Right lobe of liver (tissue), 6 donors: ENCODE measurements around the gene MCM7. TPM values are rescaled to one million over a fixed set of nuclear protein-coding genes. Genes with fewer than 3 reads are reported as not detected.
A peak's percentile ranks its signal among the peaks of the same experiment; 100 is the strongest.

Experiments
- ATAC-seq, 4 donors: fragments of 200-7000 bp; cut with Tn5 transposase; one replicate each; pipeline ENCODE4 v1.9.1; 2020; ENCODE audit warnings: mild to moderate bottlenecking in 4 of 4, moderate library complexity in 4 of 4
- DNase-seq, 3 donors: peaks; one replicate each; pipeline ENCODE4 v3.0.0-alpha.2; 2020
- H3K27ac ChIP-seq, 3 donors: fragments of 200-600 bp; one replicate each; pipeline ENCODE4 v1.8.0; 2022
- H3K27me3 ChIP-seq, 2 donors: fragments of 200-600 bp; one replicate each; pipeline ENCODE4 v1.8.0; 2022
- H3K36me3 ChIP-seq, 4 donors: fragments of 200-600 bp; sonication (generic) in 1 of 4; one replicate each; pipeline versions ENCODE4 v1.5.1 to v1.8.0; 2017 to 2022; ENCODE audit warnings: control low read depth in 1 of 4
- H3K4me1 ChIP-seq, 4 donors: fragments of 200-600 bp; sonication (generic) in 1 of 4; one replicate each; pipeline versions ENCODE4 v1.5.1 to v1.8.0; 2017 to 2022; ENCODE audit warnings: control low read depth in 1 of 4
- H3K4me3 ChIP-seq, 3 donors: fragments of 200-600 bp; one replicate each; pipeline ENCODE4 v1.8.0; 2022
- H3K9me3 ChIP-seq, 4 donors: fragments of 200-600 bp; sonication (generic) in 1 of 4; one replicate each; pipeline versions ENCODE4 v1.5.1 to v1.8.0; 2017 to 2022; ENCODE audit warnings: control low read depth in 1 of 4
- POLR2A ChIP-seq: fragments of 450-650 bp; IDR thresholded peaks from one replicate; pipeline ENCODE4 v1.6.1; 2017; ENCODE audit warnings: antibody characterized with exemption, mild to moderate bottlenecking
- WGBS: methylation state at CpG from one replicate; pipeline ENCODE4 v1.1.6; 2018; ENCODE audit warnings: low coverage, low lambda C conversion rate; ENCODE audit not compliant: insufficient coverage; ENCODE audit errors: missing lambda C conversion rate; 5-methylcytosine and 5-hydroxymethylcytosine counted together
- intact Hi-C, 2 donors: fragments of 100-400 bp; cut with DNase I; formaldehyde crosslinking; loops; one replicate each; pipeline versions ENCODE4 v1.11.2 to v1.14.1; 2022
- microRNA counts: library from miRNA; unstranded; fragments of <30 nt; microRNA quantifications from one replicate; lab custom pipeline; 2016
- microRNA-seq, 2 donors: library from miRNA; unstranded; fragments of <30 nt; microRNA quantifications; one replicate each; pipeline ENCODE4, GENCODE V29; 2019 to 2020
- small RNA-seq, 2 experiments: library from RNA; depleted of rRNA; stranded (forward); fragments of <200 nt; gene quantifications; one replicate each; pipeline ENCODE3, GENCODE V24; 2016
- total RNA-seq, 6 experiments: library from RNA; depleted of rRNA in 2 of 6; stranded (reverse); fragments of >200 nt in 2 of 6; fragmentation: NEBNext Ultra II Directional in 3 of 6; extraction: Animal tissue kit (Norgen Biotek cat#: 25700) in 3 of 6; gene quantifications; one replicate each; pipeline versions ENCODE4 v1.1.0 to v1.2.4, GENCODE V29; 2016 to 2023
- TF ChIP-seq, protein P1 (sequence below), 4 donors: fragments of 200-600 bp in 3 of 4; fragments of 450-650 bp in 1 of 4; IDR thresholded peaks; one replicate each; pipeline versions ENCODE4 v1.5.1 to v1.8.0; 2016 to 2022; ENCODE audit warnings: antibody characterized with exemption in 4 of 4, mild to moderate bottlenecking in 2 of 4
- donor health status: DM: no; HTN: yes; CAD: no.
- donor health status: DM: no; HTN: no; CAD: no.
- donor health status: DM: no; HTN: no; CAD: no.
- donor health status: DM: no; HTN: yes; CAD: no.
- donor health status: DM: no; HTN: yes; CAD: no.

MCM7 gene
- total RNA-seq, 6 experiments from 2014 or later = 12.6 to 25.9 (median 20.8) TPM

DNA sequence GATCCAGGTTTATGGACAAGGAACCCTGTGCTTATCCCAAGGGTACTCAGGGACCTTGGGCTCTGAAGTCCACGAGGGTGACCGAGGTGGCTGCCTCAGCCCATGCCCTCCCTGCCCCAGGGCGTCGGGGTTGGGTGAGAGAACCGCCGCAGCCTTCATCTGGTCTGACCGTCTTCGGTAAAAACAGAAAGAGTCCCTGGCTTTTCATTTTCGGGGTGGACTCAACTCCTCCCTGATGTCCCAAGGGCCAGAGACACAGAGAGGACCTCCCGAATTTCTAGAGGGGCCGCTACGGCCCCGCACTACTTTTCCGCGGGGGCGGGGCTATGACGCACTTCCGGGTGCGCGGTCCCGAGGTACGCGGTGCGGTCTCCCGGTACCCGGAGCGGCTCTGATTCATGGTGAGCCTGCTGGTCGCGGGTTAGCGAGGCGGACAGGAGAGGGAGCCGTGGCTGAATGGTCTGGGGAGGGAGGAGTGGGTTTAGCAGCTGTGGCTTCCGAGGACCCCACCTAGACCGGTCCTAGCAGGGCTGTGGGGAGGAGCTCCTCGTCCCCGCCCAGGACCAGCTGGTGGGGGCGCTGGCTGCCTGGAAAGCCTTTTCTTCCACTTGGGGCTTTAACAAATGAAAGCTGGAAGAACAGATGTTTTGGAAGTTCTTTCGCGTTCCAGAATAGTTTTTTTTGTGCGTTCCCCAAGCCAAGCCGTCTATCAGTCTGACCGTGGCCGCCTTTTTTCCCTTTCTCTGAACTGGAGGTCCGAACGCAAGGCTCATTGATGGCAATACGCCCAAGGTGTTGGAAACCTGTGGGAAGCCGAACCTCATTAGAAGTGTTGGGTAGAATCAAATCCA lies 51.5 kb downstream of the MCM7 start, which contains the start of gene ZSCAN21:
TSS of gene ZSCAN21 (plus strand) at position 334 of the 851 bp plus-strand sequence. CDS start 7,233 bp downstream, outside the sequence.
- ATAC-seq = peak; percentile 86 to 90 (median 88)
- Histone ChIP-seq H3K27me3 (no peaks in the 10 kb centered on the region), H3K4me3 (peak within 1 kb of the TSS; percentile 68 to 75 (median 73)), H3K4me1 (peaks cover 0 to 9% (median 0%) of the 10 kb centered on the region in 4 donors), H3K9me3 (no peaks in the 10 kb centered on the region), H3K36me3 (peaks cover 0 to 3% (median 0%) of the 10 kb centered on the region in 4 donors), H3K27ac (peak within 1 kb of the TSS; percentile 78 to 93 (median 92))
- intact Hi-C loops = loop anchor here (10.0 kb wide), 2 partner anchors 55 to 135 kb away; partner anchors contain the start of gene TRIM4 (in 1 of the 2)
- under 1% methylated on average over 24 of the region's 47 CpGs for WGBS
- DNase-seq = peak; percentile 85 to 86 (median 86)
- TF ChIP-seq, protein P1, sequence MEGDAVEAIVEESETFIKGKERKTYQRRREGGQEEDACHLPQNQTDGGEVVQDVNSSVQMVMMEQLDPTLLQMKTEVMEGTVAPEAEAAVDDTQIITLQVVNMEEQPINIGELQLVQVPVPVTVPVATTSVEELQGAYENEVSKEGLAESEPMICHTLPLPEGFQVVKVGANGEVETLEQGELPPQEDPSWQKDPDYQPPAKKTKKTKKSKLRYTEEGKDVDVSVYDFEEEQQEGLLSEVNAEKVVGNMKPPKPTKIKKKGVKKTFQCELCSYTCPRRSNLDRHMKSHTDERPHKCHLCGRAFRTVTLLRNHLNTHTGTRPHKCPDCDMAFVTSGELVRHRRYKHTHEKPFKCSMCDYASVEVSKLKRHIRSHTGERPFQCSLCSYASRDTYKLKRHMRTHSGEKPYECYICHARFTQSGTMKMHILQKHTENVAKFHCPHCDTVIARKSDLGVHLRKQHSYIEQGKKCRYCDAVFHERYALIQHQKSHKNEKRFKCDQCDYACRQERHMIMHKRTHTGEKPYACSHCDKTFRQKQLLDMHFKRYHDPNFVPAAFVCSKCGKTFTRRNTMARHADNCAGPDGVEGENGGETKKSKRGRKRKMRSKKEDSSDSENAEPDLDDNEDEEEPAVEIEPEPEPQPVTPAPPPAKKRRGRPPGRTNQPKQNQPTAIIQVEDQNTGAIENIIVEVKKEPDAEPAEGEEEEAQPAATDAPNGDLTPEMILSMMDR (IDR thresholded peaks at IDR 0.05) = peak in 3 of 4 donors; percentile 29 to 36 (median 33)
- TF ChIP-seq POLR2A = peak; percentile 77

- Histone ChIP-seq H3K9me3 (no peaks in the 10 kb centered on the region), H3K4me1 (peaks cover 0 to 18% (median 0%) of the 10 kb centered on the region in 4 donors), H3K27ac (no peak overlapping the region), H3K4me3 (no peak overlapping the region), H3K27me3 (no peaks in the 10 kb centered on the region), H3K36me3 (peaks cover 0 to 3% (median 0%) of the 10 kb centered on the region in 4 donors)
- intact Hi-C loops = loop anchor here in 1 of 2 donors (10.0 kb wide), 1 partner anchor 54 kb away; no protein-coding TSS in a partner anchor
- ATAC-seq (no peak), DNase-seq (no peak)
- 95% methylated on average over 2 of the region's 4 CpGs for WGBS
- TF ChIP-seq POLR2A = no peak
- TF ChIP-seq, protein P1 (IDR thresholded peaks at IDR 0.05) = no peak
Observed at GRCh38 chr7:100048680-100049079, 52.5 kb downstream of the MCM7 start.

- Histone ChIP-seq H3K36me3 (no peaks in the 10 kb centered on the region), H3K4me3 (no peak overlapping the region), H3K27ac (peak overlapping the region in 1 of 3 donors; percentile 12), H3K4me1 (peaks cover 0 to 40% (median 13%) of the 10 kb centered on the region in 4 donors), H3K9me3 (no peaks in the 10 kb centered on the region), H3K27me3 (no peaks in the 10 kb centered on the region)
- TF ChIP-seq, protein P1 (IDR thresholded peaks at IDR 0.05) = peak; percentile 39 to 59 (median 48)
- no peak for TF ChIP-seq POLR2A
- WGBS = 20% methylated on average over 6 of the region's 6 CpGs
- peak; percentile 63 to 80 (median 70) for ATAC-seq
- intact Hi-C loops = loop anchor here in 1 of 2 donors (10.0 kb wide), 1 partner anchor 50 kb away; no protein-coding TSS in a partner anchor
- DNase-seq = peak; percentile 59 to 75 (median 65)
Observed at GRCh38 chr7:100044718-100045117, 56.5 kb downstream of the MCM7 start.

MicroRNAs within 50 kb of the gene (microRNA counts, 767-probe panel; counts per million panel counts)
- microRNA hsa-miR-106b-5p (lab: Ali Mortazavi, UCI) (237 counts per million), microRNA hsa-miR-25-3p (lab: Ali Mortazavi, UCI) (11,671 counts per million, percentile 69 among the panel's probes with 10 or more counts), microRNA hsa-miR-93-5p (lab: Ali Mortazavi, UCI) (10,907 counts per million, percentile 62 among the panel's probes with 10 or more counts)

Small RNAs within 50 kb of the gene (microRNA-seq; reads per million reads assigned to microRNA genes)
- gene MIR106B (1,437 to 1,735 reads per million in 2 donors), gene MIR25 (324 to 367 reads per million in 2 donors), gene MIR93 (2,572 to 2,897 reads per million in 2 donors)

Small RNAs within 50 kb of the gene (small RNA-seq; reads per million reads assigned to genes)
- gene MIR106B (37.4 to 50.3 reads per million in 2 experiments), gene MIR25 (1,113 to 1,627 reads per million in 2 experiments), gene MIR93 (83.9 to 121 reads per million in 2 experiments)

Other genes with a start within 250 kb of the MCM7 start
- not detected for gene OR2AE1, start 224.4 kb downstream of the MCM7 start, total RNA-seq
- 10 to 100 TPM; 13.3 to 22.6 (median 16.3) TPM for gene TRIM4, start 181.9 kb downstream of the MCM7 start, total RNA-seq
- gene GJC3, start 171.8 kb downstream of the MCM7 start, total RNA-seq = under 1 TPM; 0.17 to 0.86 (median 0.44) TPM
- 1,000 to 10,000 TPM in 4 of 6 experiments, 100 to 1,000 TPM in 2; 762 to 2,105 (median 1,328) TPM for gene AZGP1, start 125.4 kb downstream of the MCM7 start, total RNA-seq
- gene ZKSCAN1, start 85.8 kb downstream of the MCM7 start, total RNA-seq = 100 to 1,000 TPM in 2 of 6 experiments, 10 to 100 TPM in 4; 24.5 to 147 (median 80.1) TPM
- gene ZSCAN21, start 51.6 kb downstream of the MCM7 start, total RNA-seq = 1 to 10 TPM; 4.3 to 8.1 (median 5.7) TPM
- gene ZNF3, start 19.7 kb downstream of the MCM7 start, total RNA-seq = 10 to 100 TPM in 5 of 6 experiments, 1 to 10 TPM in 1; 9.7 to 18.8 (median 14.0) TPM
- gene COPS6, start 12.4 kb downstream of the MCM7 start, total RNA-seq = 10 to 100 TPM; 28.3 to 49.7 (median 42.7) TPM
- gene AP4M1, start 246 bp upstream of the MCM7 start, total RNA-seq = 1 to 10 TPM; 2.7 to 7.3 (median 4.3) TPM
- gene TAF6, start 18.0 kb upstream of the MCM7 start, total RNA-seq = 10 to 100 TPM; 11.1 to 27.2 (median 15.8) TPM
- gene CNPY4, start 18.2 kb upstream of the MCM7 start, total RNA-seq = 1 to 10 TPM; 2.9 to 4.9 (median 3.9) TPM
- 1 to 10 TPM in 3 of 6 experiments, under 1 TPM in 3; 0.35 to 2.7 (median 1.1) TPM for gene MBLAC1, start 25.6 kb upstream of the MCM7 start, total RNA-seq
- 10 to 100 TPM; 35.8 to 66.6 (median 44.9) TPM for gene LAMTOR4, start 47.5 kb upstream of the MCM7 start, total RNA-seq
- gene TRAPPC14, start 57.3 kb upstream of the MCM7 start, total RNA-seq = 10 to 100 TPM in 4 of 6 experiments, 1 to 10 TPM in 2; 8.2 to 14.6 (median 10.3) TPM
- gene GAL3ST4, start 67.2 kb upstream of the MCM7 start, total RNA-seq = 1 to 10 TPM in 1 of 6 experiments, under 1 TPM in 4, not detected in 1; 0.12 to 1.1 (median 0.56) TPM
- gene GPC2, start 76.0 kb upstream of the MCM7 start, total RNA-seq = under 1 TPM in 2 of 6 experiments, not detected in 4; 0.35 to 0.40 TPM
- gene STAG3, start 76.5 kb upstream of the MCM7 start, total RNA-seq = 1 to 10 TPM in 4 of 6 experiments, under 1 TPM in 2; 0.81 to 5.9 (median 4.4) TPM
- gene PVRIG, start 118.6 kb upstream of the MCM7 start, total RNA-seq = under 1 TPM in 3 of 6 experiments, not detected in 3; 0.17 to 0.89 (median 0.37) TPM
- gene SPDYE3, start 206.3 kb upstream of the MCM7 start, total RNA-seq = not detected